Measurements from ENCODE around the gene CRB2. TPM values are rescaled to one million over a fixed set of nuclear protein-coding genes. Genes with fewer than 3 reads are reported as not detected.

The CRB2 gene
- total and polyA plus RNA-seq, 2 donors (not counting 3 experiments of a cell fraction or from before 2014, with no cell fraction given) = not detected

DNA sequence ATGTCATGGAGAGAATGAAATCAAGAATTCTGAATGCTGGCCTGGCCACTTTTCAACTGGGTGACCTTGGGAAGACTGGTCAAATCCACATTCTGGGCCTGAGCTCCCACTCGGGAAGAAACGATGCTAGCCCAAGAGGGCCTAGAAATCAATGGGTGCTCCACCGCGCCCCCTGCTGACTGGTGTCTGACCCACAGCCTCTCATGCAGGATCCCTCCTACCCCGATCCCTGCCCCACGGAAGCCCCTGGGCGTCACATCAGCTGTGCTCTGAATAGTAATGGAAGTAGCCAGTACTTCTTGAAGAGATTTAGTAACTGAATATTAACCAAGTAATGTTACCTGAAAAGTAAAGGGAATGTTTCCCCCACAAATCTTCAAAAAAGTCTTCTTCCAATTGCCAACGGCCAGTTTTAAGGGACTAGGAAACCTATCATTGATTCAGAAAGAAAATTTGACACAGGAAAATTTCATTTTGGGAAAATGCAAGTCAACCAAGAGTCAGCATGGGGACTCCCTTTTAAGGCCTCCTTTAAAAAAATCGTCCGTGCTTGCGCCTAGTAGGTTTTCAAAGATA is 43.9 kb downstream of the CRB2 start:
- Histone ChIP-seq H3K36me3 (ENCODE audit: control insufficient read depth in 2 of 2, extremely low read depth in 1 of 2, insufficient read depth in 2 of 2, low read length in 2 of 2) (no peaks in the 10 kb centered on the region), H3K27me3 (ENCODE audit: control insufficient read depth in 2 of 2, insufficient read depth in 2 of 2, low read length in 2 of 2) (no peaks in the 10 kb centered on the region), H3K4me2 (ENCODE audit: insufficient read depth, low read length) (no peak overlapping the region), H4K20me1 (replicated peaks; ENCODE audit: control insufficient read depth, extremely low read depth, insufficient read depth, low read length) (no peaks in the 10 kb centered on the region), H3K4me1 (ENCODE audit: control insufficient read depth, extremely low read depth, insufficient read depth, low read length) (no peaks in the 10 kb centered on the region), H3K9ac (replicated peaks; ENCODE audit: extremely low read depth, insufficient read depth, low read length) (no peak overlapping the region), H3K9me1 (replicated peaks; ENCODE audit: control insufficient read depth, extremely low read depth, insufficient read depth, low read length) (no peaks in the 10 kb centered on the region), H3K79me2 (ENCODE audit: control insufficient read depth, insufficient read depth, low read length) (no peaks in the 10 kb centered on the region), H3K4me3 (replicated peaks in 1 of 3; ENCODE audit: insufficient read depth in 1 of 3, low read depth in 1 of 3, low read length in 3 of 3) (no peak overlapping the region), H3K9me3 (replicated peaks; ENCODE audit: control insufficient read depth, insufficient read depth, low read length) (no peaks in the 10 kb centered on the region), H2AFZ (ENCODE audit: low read depth, low read length) (no peak overlapping the region), H3K27ac (ENCODE audit: insufficient read depth, low read depth, low read length) (no peak overlapping the region)
- CTCF ChIA-PET = interaction anchor here (1.0 to 1.6 kb wide), 7 partner anchors 9 to 641 kb away, joined by 3 to 7 read pairs (median 3); no protein-coding TSS in a partner anchor
- intact Hi-C loops (cut with micrococcal nuclease) = loop anchor here (5.0 to 10.0 kb wide), 2 partner anchors 727 to 925 kb away; no protein-coding TSS in a partner anchor
- dilution Hi-C loops (cut with MboI; ENCODE audit: extremely low pct_ligation_motif_present, low sequenced_read_pairs) = no loop called here
- TF ChIP-seq FOS (IDR thresholded peaks at IDR 0.05; ENCODE audit: borderline replicate concordance, insufficient read depth, low read length) (no peak), POLR2A (IDR thresholded peaks at IDR 0.05; ENCODE audit: low read depth, low read length) (no peak), CTCF (IDR thresholded peaks at IDR 0.05; ENCODE audit: extremely low read depth in 1 of 2, insufficient read depth in 1 of 2, low read depth in 1 of 2, low read length in 2 of 2) (peak; percentile 60 to 65), GATA2 (IDR thresholded peaks at IDR 0.05; ENCODE audit: insufficient read depth, insufficient read length, low read depth, low read length) (no peak)
- POLR2A ChIA-PET = no interaction called here
- no TSS peak for BruUV-seq (replicated peaks)
- DNase-seq (ENCODE audit: low read depth, low spot score) = peak; percentile 20
- FAIRE-seq = peak; percentile 40

GRCh38 chr9:123400926-123401503 is 45.0 kb downstream of the CRB2 start:
- Histone ChIP-seq H3K27ac (ENCODE audit: insufficient read depth, low read depth, low read length) (no peak overlapping the region), H3K79me2 (ENCODE audit: control insufficient read depth, insufficient read depth, low read length) (no peaks in the 10 kb centered on the region), H3K4me3 (replicated peaks in 1 of 3; ENCODE audit: insufficient read depth in 1 of 3, low read depth in 1 of 3, low read length in 3 of 3) (no peak overlapping the region), H3K4me2 (ENCODE audit: insufficient read depth, low read length) (no peak overlapping the region), H4K20me1 (replicated peaks; ENCODE audit: control insufficient read depth, extremely low read depth, insufficient read depth, low read length) (no peaks in the 10 kb centered on the region), H3K9ac (replicated peaks; ENCODE audit: extremely low read depth, insufficient read depth, low read length) (no peak overlapping the region), H3K27me3 (ENCODE audit: control insufficient read depth in 2 of 2, insufficient read depth in 2 of 2, low read length in 2 of 2) (no peaks in the 10 kb centered on the region), H3K36me3 (ENCODE audit: control insufficient read depth in 2 of 2, extremely low read depth in 1 of 2, insufficient read depth in 2 of 2, low read length in 2 of 2) (no peaks in the 10 kb centered on the region), H2AFZ (ENCODE audit: low read depth, low read length) (no peak overlapping the region), H3K9me3 (replicated peaks; ENCODE audit: control insufficient read depth, insufficient read depth, low read length) (no peaks in the 10 kb centered on the region), H3K9me1 (replicated peaks; ENCODE audit: control insufficient read depth, extremely low read depth, insufficient read depth, low read length) (no peaks in the 10 kb centered on the region), H3K4me1 (ENCODE audit: control insufficient read depth, extremely low read depth, insufficient read depth, low read length) (no peaks in the 10 kb centered on the region)
- CTCF ChIA-PET = interaction anchor here (1.3 to 1.6 kb wide), 3 partner anchors 638 to 1136 kb away, joined by 4 to 18 read pairs (median 7); no protein-coding TSS in a partner anchor
- dilution Hi-C loops (cut with MboI; ENCODE audit: extremely low pct_ligation_motif_present, low sequenced_read_pairs) = no loop called here
- intact Hi-C loops (cut with micrococcal nuclease) = loop anchor here (5.0 to 10.0 kb wide), 2 partner anchors 726 to 924 kb away; no protein-coding TSS in a partner anchor
- BruUV-seq (replicated peaks) = no TSS peak
- TF ChIP-seq POLR2A (IDR thresholded peaks at IDR 0.05; ENCODE audit: low read depth, low read length) (no peak), EZH2 (IDR thresholded peaks at IDR 0.05; ENCODE audit: borderline replicate concordance, low read depth, low read length, severe bottlenecking) (no peak), FOS (IDR thresholded peaks at IDR 0.05; ENCODE audit: borderline replicate concordance, insufficient read depth, low read length) (no peak), JUN (IDR thresholded peaks at IDR 0.05; ENCODE audit: borderline replicate concordance, insufficient read depth, insufficient read length, low read depth) (no peak), GATA2 (IDR thresholded peaks at IDR 0.05; ENCODE audit: insufficient read depth, insufficient read length, low read depth, low read length) (no peak), MYC (IDR thresholded peaks at IDR 0.05; ENCODE audit: low read depth, low read length) (no peak), MAX (IDR thresholded peaks at IDR 0.05; ENCODE audit: insufficient read depth, insufficient read length) (no peak), CTCF (IDR thresholded peaks at IDR 0.05; ENCODE audit: extremely low read depth in 1 of 2, insufficient read depth in 1 of 2, low read depth in 1 of 2, low read length in 2 of 2) (no peak), POLR2AphosphoS5 (IDR thresholded peaks at IDR 0.05; ENCODE audit: insufficient read depth, low read depth, low read length) (no peak)
- no peak for FAIRE-seq
- POLR2A ChIA-PET = no interaction called here
- peak; percentile 63 for DNase-seq (ENCODE audit: low read depth, low spot score)
